22Rv1 (cell line): ENCODE results near the gene ATP11A.

Experiments
- H3K27ac ChIP-seq: fragments of 450-650 bp; 2 replicates; pipeline ENCODE4 v1.5.1; 2017
- ZFX ChIP-seq: fragments of 450-650 bp; IDR thresholded peaks from 2 replicates; pipeline ENCODE4 v1.6.1; 2017; ENCODE audit warnings: antibody characterized with exemption, borderline replicate concordance
- TF ChIP-seq, protein P1 (sequence below): fragments of 450-650 bp; IDR thresholded peaks from 2 replicates; pipeline ENCODE4 v1.5.1; 2017; ENCODE audit warnings: mild to moderate bottlenecking

Gene ATP11A

DNA sequence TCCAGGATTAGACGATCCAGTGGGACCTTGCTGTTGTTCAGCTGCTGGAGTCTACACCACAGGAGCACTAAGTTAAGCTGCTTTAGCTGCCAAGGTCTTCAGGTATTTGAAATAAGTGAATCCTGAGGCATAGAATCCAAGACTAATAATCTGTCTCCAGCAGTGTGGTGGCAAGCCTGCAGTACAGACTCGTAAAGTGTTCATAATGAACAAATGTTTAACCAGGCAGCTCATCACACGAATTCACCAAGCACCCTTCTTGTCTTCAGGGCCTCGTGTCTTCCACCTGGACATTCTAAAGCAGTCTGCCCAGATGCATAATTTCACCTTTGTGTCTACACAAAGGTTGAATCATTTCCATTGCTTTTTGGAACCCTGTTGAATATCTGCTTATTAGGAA lies 5.3 kb downstream of the ATP11A start:
- H3K27ac ChIP-seq, result no peak overlapping the region
- no peak for TF ChIP-seq ZFX
- TF ChIP-seq, protein P1, sequence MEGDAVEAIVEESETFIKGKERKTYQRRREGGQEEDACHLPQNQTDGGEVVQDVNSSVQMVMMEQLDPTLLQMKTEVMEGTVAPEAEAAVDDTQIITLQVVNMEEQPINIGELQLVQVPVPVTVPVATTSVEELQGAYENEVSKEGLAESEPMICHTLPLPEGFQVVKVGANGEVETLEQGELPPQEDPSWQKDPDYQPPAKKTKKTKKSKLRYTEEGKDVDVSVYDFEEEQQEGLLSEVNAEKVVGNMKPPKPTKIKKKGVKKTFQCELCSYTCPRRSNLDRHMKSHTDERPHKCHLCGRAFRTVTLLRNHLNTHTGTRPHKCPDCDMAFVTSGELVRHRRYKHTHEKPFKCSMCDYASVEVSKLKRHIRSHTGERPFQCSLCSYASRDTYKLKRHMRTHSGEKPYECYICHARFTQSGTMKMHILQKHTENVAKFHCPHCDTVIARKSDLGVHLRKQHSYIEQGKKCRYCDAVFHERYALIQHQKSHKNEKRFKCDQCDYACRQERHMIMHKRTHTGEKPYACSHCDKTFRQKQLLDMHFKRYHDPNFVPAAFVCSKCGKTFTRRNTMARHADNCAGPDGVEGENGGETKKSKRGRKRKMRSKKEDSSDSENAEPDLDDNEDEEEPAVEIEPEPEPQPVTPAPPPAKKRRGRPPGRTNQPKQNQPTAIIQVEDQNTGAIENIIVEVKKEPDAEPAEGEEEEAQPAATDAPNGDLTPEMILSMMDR, result no peak

DNA sequence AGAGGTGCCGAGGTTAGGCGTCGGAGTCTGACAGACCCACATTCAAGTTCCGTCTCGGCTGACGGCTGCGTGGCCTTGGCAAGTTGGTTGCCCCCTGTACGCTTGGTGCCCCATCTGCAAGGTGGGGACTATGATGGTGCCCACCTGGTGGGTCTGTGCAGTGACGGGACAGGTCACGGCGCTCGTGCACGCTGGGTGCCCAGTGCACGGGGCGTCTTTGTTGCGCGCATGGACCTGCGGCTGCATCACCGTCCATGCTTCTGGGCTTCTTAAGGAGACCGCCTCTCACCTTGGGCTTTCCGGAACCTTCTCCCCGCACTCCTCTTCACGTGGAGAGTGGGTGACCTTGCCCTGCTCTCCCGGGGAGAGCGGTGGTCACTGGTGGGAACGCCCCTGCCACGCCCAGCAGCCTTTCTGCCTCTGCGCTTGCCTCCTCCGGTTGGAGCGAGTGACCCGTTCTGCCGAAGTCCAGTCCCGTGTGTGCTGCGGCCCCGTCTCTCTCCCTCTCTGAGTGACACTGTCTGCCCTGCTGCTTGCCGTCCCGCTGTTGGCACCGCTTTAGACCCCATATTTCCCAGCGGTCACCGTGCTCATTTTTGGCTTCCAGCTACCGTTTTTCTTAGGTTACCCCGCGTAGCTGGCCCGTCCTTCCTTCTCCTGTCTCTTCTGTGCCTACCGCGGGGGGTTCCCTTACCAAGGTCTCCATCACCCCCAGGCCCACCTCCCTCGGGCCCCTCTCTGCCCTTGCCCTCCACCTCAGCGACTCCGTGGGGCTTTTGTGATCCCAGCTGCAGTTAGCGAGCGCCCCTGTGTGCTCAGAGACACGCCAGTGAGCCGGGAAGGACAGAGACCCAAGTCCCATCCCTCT lies 6.4 kb downstream of the ATP11A start:
- TF ChIP-seq, protein P1, result no peak
- no peak for TF ChIP-seq ZFX

DNA sequence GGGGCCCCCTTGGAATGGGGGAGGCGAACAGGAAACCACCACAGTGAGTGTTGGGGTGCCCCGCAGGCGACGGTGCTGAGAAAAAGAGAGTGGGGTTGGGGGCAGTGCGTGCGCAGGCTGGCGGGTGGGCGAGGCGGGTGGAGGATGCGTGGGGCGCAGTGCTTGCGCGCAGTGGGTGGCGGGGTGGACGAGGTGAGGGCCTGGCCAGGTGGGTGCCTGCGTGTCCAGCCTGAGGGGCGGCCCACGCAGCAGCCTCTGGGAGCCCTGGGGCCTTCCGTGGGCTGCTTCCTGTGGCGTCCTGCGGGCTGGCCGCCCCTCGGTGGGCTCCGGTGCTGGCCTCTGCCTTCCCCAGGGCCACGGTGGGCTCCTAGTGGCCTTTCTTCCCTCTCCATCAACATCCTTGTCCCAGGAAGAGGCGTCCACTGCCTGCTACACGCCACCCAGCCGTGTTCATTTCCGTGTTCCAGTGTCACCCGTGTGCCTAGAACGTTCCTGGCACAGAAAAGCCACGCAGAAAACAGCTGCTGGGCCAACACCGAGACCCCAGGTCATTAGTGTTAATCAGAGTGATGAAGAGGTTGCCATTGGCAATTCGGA lies 7.1 kb downstream of the ATP11A start:
- TF ChIP-seq, protein P1, result no peak
- TF ChIP-seq ZFX, result no peak

More for the DNA sequence above, 6.4 kb downstream of the ATP11A start:
- H3K27ac ChIP-seq, result no peak overlapping the region

DNA sequence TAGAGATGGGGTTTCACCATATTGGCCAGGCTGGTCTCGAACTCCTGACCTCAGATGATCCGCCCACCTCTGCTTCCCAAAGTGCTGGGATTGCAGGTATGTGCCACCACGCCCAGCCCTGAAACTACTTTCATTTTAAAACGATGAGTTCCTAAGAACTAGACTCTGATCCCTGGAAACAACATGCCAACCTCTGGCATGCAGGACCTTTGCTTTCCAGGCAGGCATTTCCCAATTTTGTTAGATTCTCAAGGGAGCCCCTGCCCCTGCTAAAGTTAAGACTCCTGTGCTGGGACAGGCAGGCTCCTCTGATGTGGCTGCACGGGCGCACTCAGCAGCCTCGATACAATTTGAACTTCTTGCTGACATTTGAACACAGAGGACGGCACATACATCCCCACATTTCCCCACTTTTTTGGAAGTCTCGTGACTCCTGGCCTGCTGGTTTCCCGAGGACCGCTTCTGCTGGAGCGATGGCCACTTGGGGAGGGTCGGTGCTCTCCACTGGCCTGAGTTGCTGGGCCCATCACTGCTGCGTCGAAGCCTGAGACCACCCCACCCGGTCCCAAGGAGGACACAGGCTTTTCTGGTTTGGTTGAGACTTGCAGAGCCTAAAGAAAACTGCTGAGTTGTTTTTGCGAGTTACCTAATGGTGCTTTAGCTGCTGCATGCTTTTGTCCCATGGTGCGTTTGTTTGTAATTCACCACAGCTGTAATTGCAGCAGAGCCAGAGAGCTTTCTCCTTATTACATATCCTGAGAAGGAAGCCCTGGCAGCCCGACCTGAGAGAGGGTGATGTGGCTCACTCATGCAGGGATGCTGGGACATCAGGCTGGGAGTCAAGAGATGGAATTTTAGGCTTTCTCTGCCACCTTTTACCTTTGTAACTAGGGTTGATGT lies 8.2 kb downstream of the ATP11A start:
- no peak overlapping the region for H3K27ac ChIP-seq
- no peak for TF ChIP-seq ZFX
- TF ChIP-seq, protein P1, result no peak

More for the DNA sequence above, 7.1 kb downstream of the ATP11A start:
- no peak overlapping the region for H3K27ac ChIP-seq

DNA sequence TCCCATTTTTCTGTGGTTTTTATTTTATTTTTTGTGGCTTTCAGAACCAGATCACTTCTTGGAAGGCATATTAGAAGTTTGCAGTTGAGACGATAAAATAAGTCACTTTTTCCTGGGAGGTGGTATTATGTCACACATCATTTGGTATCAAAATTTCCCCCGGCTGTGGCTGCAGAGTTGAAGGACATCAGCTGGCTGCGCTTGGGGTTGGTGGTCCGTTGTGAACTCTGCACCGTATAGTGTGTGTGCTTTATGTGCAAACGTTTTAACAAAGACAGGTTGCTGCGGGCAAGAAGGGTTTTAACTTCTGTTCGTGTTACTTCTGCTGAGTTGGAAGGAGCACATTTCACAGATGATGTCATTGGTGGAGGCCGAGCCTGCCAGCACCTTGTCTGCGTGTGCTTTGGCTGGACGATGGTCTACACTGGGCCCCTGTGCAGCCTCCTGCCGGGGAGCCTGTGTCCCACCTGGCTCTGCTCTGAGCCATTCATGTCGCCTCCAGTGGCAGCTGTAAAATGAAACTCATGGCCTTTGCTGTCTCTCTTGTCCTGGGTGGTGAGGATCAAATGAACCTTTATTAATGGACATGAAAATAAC lies 9.6 kb downstream of the ATP11A start:
- no peak overlapping the region for H3K27ac ChIP-seq
- TF ChIP-seq, protein P1, result no peak
- TF ChIP-seq ZFX, result no peak

DNA sequence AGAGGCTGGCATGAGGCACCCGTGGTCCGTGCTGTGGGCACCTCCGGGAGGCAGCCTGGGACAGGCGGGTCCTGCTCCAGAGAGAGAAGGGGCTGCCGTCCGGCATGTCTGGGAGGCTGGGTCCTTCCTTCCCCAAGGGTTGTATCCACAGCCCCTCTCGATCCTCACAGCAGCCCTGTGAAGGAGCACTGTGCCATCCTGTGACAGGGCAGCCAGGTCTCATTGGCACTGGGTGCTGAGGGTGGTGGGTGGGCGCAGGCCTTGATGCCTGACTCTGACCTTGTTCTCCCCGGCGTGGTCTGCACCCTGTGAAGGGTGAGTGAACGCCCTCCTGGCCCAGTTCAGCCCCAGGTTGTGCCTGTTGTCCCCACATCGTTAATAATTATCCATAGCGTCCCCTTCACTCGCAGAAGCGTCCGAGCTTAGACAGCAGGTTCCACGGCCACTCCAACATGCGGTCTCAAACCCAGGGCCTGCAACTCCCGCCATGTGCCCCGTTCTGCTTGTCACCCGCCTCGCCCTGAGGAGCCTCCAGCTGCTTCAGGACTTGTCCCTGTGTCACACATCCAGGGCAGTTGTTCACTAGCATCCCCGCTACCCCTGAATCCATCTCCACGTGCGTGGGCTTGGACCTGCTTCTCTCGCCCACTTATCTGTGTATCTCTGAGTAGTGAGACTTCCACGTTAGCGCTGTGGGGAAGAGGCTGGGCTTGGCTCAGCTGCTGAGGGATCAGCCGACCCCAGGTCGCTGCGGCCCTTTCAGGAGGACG lies 10.6 kb downstream of the ATP11A start:
- TF ChIP-seq, protein P1, result no peak
- no peak for TF ChIP-seq ZFX
- no peak overlapping the region for H3K27ac ChIP-seq
